KG1 (cell line): ENCODE data around the gene HOXB3.
A peak's percentile ranks its signal among the peaks of the same experiment; 100 is the strongest.
"Not testable (repeated sequence)": the region's sequence is repeated elsewhere in the genome, so short reads cannot be mapped to it uniquely, and the experiment has no call there.

Experiments
- DNase-seq: peaks from one replicate; lab custom pipeline; 2025; lab: John Stamatoyannopoulos, UW

Gene HOXB3

GRCh38 chr17:48545022-48545375 lies 45.0 kb downstream of the HOXB3 start, which contains the start of gene HOXB2:
Gene HOXB2 (minus strand): TSS chr17:48545109. CDS start chr17:48544911, 198 bp downstream.
- DNase-seq: no peak

DNA sequence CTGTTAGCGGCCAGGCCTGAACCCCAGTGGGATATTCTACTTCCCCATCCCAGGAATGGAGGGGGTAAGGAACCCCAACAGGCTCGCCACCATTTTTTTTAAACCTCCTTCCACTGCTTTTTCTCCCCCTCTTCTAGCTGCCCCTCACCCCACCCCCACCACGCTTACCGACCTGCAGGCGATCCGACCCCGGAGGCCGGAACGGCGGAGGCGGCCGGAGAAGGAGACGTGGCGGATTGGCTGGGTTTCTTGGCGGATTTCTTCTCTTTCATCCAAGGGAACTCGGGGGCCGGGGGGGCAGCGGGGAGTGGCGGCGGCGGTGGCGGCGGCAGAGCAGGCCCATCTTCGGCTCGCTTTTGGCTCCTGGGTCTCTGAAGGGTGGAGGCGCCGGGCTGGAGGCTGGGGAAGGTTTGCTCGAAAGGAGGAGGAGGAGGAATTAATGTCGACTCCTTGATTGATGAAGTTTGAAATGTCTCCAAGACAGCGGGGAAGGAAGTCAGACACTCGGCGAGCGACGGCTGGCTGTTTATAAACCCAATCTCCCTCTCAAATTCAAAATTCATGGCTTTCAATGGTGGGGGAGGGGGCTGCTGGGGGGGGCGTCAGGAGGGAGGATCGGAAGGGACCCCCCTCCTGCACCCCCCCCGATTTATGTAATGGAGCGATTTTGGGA lies 45.6 kb downstream of the HOXB3 start:
- DNase-seq: peak; percentile 56

DNA sequence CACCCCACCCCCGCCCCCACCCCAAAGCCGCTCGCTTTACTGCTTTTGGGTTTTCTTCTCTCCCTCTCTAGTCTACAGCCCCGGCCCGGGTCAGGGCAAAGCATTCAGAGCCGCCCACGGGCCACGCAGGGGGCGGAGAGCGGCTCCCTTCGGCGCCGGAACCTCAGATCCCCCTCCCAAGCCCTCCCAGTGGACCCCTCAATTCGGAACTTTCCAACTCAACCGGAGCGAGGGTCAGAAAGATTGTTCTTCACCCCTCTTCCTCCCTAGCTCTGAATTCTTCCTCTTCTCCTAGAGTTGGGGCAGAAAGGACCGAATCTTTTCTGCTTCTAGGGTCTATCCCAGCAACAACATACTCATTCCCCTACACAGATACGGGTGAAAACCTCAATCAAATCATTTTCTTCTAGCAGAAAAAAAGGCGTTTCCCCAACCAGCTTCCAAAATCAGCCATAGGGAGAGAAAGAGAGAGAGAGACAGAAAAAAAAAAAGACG lies 46.1 kb downstream of the HOXB3 start:
- DNase-seq: no peak

- DNase-seq: peak; percentile 30
Observed at GRCh38 chr17:48543107-48543853, 46.8 kb downstream of the HOXB3 start.

DNA sequence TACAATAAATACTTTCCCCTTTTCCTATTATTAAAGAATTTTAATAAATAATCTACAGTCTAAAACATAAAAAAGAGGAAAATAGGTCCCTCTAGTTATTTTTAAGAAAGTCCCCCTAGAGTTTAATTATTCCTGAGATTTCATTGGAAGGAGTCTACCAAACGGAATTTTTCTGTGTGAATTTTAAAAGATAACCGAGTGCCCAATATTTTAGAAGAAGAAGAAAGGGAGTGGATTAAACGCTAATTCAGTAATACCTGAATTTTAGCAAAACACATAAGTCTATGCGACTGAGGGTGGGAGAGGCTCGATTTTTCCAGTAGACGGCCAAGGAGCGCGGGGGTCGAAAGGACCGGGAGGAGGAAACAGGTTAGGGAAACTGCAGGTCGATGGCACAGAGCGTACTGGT lies 47.3 kb downstream of the HOXB3 start:
- DNase-seq: no peak

GRCh38 chr17:48542114-48542656 lies 47.9 kb downstream of the HOXB3 start:
- no peak for DNase-seq

- no peak for DNase-seq
Observed at GRCh38 chr17:48541577-48542113, 48.4 kb downstream of the HOXB3 start.

DNA sequence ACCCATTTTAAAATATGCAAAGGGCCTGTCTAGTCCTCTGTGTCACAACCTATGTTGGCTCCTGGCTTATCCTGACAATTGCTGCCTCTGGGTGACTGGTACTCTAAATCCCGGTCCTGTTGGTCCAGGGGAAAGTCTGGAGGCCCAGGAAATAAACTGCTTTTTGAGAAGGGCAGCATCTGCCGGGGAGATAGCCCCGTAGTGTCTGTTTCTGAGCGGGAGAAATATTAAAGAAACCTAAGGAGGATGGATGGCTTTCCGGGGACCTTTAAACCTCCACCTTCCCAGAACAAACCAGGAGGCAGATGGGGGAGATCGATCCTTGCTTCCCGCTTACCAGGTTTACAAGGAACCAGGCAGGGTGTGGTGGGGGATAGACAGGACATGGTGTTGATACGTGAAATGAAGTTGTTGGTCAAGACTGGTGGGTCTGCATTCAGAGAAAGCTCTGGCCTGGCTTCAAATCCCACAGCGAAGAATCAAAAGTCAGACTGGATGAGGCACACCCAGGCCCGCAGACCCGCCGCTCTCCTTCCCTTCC lies 48.9 kb downstream of the HOXB3 start:
- DNase-seq: no peak

- DNase-seq: no peak
Observed at GRCh38 chr17:48540213-48540612, 49.8 kb downstream of the HOXB3 start.

- DNase-seq: no peak
Observed at GRCh38 chr17:48539177-48539576, 50.9 kb downstream of the HOXB3 start.

DNA sequence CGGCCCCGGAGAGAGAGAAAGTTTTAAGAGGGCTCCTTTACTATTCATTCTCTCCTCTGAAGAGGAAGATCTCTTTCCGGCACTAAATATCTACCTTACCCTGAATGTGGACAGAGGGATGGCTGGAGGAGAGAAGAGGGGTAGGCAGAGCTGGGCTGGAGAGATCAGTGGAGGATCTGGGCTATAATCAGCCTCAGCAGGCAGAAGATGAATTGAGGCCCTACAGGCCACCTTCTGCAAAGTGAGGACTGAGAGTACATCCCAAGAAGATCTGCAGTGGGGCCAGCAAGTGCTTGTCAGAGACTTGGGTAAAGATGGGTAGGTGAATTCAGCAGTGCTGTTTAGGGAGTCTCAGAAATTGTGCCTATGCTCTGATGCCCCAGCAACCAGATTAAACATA lies 52.7 kb downstream of the HOXB3 start:
- no peak for DNase-seq

DNA sequence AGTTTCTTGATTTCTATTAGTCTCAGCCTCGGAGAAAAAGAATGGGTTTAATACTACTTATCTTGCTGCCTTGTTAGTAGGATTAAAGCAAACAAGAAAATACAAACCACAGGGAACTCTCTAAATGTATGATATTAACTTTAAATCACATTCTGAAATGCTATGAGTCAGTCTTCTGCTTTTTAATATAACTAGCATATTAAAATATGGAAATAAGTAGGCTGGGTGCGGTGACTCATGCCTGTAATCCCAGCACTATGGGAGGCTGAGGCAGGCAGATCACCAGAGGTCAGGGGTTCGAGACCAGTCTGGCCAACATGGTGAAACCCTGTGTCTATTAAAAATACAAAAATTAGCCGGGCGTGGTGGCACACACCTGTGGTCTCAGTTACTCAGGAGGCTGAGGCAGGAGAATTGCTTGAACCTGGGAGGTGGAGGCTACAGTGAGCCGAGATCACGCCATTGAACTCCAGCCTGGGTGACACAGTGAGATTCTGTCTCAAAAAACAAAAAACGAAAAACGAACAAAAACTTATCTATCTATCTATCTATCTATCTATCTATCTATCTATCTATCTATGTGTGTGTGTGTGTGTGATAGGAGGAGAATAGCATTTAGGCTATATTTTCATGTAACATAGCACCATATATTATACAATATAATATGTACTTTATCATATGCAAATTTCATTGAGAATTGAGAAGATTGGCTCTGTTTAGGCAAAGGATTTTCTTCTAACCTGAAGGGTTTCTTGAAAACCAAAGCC lies 54.1 kb downstream of the HOXB3 start:
- not testable (repeated sequence) for DNase-seq

- no peak for DNase-seq
Observed at GRCh38 chr17:48532261-48532660, 57.8 kb downstream of the HOXB3 start.

GRCh38 chr17:48530887-48531272 lies 59.2 kb downstream of the HOXB3 start, which contains the start of gene HOXB1:
Gene HOXB1 (minus strand): TSS chr17:48531011. CDS start chr17:48530904, 107 bp downstream.
- no peak for DNase-seq

DNA sequence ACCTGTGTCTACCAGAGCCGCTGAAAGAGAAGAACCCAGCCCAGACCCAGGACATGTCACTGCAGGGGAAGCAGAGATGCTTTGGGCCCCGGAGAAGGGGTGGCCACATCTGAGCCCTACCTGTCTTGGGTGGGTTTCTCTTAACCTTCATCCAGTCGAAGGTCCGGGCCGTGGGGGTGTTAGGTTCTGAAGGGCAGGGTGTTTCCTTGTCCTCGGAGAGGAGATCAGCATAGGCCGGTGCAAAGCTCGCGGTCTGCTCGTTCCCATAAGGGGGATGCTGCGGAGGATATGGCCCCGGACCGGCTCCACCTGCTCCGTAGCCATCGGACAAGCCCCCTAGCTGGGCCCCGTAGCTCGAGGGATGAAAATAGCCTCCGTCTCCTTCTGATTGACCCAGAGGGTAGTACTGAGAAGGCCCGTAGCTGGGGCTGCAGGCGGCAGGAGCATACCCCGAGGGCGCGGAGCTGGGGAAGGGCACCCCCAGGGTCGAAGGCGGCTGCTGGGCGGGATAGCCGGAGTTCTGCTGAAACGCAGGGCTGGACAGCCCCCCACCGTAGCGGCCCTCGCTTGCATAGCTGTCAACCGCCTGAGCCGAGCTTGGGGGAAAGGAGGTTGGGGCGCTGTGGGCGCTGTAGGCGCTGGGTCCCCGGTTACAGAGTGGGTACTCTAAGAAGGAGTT lies 59.7 kb downstream of the HOXB3 start:
- no peak for DNase-seq

- DNase-seq: no peak
Observed at GRCh38 chr17:48529683-48530009, 60.4 kb downstream of the HOXB3 start.

DNA sequence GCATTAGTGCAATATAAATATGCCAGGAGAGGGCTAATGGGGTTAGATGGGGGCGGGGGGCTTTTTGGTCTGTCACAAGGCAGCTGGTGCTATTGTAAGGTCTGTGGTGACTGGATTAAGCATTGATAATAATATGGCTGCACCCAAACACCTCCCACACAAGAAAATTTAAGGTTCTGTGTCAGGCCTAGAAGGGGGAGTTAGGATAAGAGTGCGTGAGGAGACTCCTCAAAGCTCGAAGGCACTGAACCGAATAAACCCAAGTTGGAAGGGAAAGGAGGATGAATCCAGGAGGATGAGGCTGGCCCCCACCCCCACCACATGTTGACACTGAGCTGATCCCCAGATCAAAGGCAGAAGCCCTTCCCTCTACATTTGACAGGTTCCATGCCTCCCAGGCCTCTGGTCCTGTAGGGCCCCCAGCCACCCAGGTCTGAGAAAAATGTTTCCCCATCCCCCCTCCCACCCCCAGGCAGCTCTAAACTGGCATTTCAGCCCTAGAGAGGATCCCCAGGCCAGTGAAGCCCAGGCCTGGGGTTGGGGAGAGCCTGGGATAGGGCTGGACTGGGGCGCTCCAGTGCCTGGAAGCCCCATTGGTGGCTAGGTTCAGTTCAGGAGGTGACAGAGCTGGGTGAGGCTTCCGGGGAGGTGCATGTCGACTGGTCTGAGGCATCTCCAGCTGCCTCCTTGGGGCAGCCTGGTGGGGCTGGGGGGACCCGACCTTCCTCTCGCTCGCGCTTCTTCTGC lies 60.9 kb downstream of the HOXB3 start:
- no peak for DNase-seq

- no peak for DNase-seq
Observed at GRCh38 chr17:48528153-48528935, 61.7 kb downstream of the HOXB3 start.

DNA sequence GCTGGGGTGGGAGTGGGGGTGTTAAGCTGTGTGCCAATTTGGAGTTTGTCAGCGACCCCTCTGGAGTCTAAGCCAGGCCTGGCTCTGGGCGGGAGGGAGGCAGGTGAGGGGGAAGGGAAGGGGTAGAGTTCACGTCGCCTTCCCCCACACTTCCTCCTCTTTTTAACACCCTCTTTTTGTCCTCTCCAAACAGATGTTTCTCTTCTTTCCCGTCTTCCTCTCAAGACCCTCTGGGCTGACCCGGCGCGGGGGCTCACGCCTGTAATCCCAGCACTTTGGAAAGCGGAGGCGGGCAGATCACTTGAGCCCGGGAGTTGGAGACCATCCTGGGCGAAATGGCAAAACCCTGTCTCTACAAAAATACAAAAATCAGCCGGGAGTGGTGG lies 62.5 kb downstream of the HOXB3 start:
- no peak for DNase-seq
